NCI-H345 treated with DMSO at 0.1 percent for 48 hours (cell line): ENCODE data around the gene SYN1.

Source experiments
- DNase-seq: peaks from one replicate; lab custom pipeline; 2025; ENCODE audit not compliant: unreplicated experiment; lab: John Stamatoyannopoulos, UW

The SYN1 gene

GRCh38 chrX:47597222-47597621 is 22.4 kb downstream of the SYN1 start:
- no peak for DNase-seq

GRCh38 chrX:47596256-47596655 is 23.4 kb downstream of the SYN1 start:
- no peak for DNase-seq

GRCh38 chrX:47595716-47596251 is 23.9 kb downstream of the SYN1 start:
- DNase-seq = no peak

GRCh38 chrX:47593522-47593921 is 26.1 kb downstream of the SYN1 start:
- DNase-seq = no peak

DNA sequence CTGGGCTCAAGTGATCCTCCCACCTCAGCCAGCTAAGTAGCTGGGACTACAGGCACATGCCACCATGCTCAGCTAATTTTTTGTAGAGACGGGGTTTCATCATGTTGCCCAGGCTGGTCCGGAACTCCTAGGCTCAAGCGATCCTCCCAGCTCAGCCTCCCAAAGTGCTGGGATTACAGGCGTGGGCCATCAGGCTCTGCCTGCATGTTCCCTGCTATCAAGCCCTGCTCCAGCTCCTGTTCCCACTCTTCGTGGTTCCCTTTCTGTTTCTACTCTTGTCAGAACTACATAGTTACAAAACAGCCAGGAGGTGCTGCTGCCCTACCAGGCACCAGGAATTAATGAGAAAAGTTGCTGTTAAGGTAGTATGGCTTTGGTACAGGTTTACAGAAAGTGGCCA is 28.7 kb downstream of the SYN1 start:
- no peak for DNase-seq

DNA sequence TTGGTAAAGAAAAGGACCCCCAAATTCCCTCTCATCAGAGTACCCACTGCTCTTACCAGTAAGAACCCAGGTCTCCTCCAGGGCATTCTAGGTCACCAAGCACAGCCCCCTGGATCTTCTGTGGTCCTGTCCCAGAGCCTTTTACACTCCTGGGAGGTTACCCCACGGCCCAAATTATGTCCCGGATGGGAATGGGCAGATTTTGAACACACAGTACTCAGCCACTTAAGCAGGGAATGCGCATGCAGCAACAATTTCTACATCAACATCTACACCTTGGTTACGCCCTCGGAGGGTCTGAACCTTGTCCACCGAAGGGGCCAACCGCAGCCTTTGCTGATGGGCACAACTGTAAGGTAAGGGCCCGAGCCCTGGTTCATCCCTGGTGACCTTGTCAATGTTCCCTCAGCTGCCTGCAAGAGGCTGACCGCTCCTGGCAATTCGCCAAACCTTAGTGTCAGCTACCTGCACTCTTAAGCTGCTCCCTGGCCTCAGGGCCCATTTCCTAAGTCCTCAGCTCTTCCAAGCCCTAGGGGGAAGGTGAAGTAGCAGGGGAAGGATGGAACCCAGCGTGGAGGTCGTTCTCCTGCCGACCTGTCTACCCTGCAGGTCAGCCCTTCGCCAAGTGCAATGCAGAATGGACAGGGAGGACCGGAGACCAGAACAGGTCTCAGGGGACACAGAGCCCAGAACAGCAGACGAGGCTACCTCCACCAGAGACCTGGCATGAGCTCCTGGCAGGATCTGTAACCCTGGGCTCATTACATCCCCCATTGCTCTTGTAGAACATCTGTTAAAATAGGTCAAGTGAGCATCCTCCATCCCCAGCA is 31.5 kb downstream of the SYN1 start:
- no peak for DNase-seq

- DNase-seq = no peak
These were observed 32.4 kb downstream of the SYN1 start for GRCh38 chrX:47587091-47587891.

DNA sequence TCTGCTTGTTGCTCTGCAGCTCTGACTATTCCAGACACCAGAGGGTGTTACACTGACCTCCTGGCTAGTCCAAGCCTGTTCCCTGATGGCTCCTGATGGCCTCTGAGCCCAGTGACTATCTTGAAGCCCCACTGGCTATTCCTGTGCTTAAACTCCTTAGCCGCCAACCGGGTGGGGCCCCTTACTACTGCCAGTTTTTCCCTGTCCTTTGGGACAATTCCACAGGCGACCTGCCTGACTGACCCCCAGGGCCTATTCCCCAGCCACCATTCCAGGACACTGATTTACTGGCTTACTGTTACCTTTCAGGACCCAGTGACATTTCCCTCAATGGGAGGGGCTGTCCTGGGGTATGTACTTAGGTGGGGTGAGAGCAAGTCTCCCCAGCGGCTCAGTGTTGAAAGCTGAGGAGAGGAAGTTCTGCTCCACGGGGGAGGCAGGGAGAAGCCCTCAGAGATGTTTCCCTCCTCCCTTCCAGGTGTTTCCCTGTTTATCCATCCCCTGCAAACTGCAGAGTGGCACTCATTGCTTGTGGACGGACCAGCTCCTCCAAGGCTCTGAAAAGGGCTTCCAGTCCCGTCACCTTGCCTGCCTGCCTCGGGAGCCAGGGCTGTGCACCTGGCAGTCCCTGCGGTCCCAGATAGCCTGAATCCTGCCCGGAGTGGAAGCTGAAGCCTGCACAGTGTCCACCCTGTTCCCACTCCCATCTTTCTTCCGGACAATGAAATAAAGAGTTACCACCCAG is 33.4 kb downstream of the SYN1 start:
- no peak for DNase-seq

GRCh38 chrX:47585273-47585672 is 34.4 kb downstream of the SYN1 start:
- DNase-seq = no peak

DNA sequence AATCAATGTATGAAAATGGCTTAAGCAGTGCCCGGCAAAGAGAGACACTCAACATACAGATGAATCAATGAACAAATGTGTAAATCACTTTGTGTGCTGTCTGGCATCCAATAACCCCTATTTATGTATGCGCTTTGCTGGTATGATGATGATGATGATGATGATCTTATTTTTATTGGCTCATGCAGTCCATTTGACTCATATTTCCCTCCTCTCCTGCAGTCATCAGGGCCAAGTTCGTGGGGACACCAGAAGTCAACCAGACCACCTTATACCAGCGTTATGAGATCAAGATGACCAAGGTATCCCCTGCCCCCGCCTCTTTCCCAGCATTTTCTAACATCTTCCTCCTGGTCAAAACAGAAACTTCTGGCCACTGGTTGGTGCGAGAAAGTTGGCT is 34.9 kb downstream of the SYN1 start:
- DNase-seq = no peak

- no peak for DNase-seq
These were observed 36.3 kb downstream of the SYN1 start for GRCh38 chrX:47583240-47583861.

DNA sequence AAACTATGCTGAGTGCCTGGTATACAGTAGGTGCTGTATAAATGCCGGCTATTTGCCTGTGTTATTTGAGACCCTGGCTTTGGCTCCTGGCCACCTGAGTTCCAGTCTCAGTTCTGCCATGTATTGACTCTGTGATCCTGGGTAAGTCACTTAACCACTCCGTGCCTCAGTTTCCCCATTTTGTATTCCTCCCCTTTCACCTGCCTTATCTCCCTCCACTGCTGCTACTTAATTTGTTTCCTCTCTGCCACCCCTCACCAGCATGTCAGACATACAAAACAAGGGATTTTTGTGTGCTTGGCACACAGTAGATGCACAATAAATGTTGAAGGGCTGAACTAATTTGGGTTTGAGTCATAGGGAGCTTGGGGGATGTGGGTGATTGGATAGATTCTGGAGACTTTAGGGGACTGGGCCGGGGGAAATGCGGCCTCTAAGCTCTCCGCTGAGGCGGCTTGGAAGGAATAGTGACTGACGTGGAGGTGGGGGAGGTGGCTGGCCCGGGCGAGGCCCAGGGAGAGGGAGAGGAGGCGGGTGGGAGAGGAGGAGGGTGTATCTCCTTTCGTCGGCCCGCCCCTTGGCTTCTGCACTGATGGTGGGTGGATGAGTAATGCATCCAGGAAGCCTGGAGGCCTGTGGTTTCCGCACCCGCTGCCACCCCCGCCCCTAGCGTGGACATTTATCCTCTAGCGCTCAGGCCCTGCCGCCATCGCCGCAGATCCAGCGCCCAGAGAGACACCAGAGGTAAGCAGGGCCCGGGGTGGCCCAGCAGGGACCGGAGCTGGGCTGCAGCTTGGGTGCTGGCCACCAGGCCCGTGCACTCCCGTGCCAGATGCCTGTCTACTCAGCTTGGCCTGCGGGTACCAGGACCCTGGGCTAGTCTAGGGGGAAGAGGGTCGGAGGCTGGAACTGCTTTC is 37.7 kb downstream of the SYN1 start, which contains the start of gene TIMP1:
Gene TIMP1, plus strand, starts transcription at position 706 of the 917 bp plus-strand sequence. CDS start 980 bp downstream, outside the sequence.
- no peak for DNase-seq

DNA sequence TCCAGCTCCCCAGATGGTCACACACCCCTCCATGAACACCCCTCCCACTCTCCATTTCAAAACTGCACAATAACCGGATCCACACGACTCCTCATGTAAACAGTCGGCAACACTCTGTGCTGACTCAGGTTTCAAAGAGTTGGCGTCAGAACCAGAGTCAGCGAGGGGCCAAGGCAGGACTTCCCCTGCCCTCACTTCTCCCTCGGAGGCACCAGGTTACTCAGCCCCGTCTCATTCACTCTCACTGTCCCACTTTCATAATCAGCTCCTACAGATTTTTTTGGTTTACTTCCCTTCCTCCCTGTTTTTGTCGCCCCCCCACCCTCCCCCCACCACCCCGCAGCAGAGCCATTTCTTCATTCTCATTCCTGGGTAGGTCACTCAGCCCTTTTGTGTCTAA is 40.1 kb downstream of the SYN1 start:
- no peak for DNase-seq

DNA sequence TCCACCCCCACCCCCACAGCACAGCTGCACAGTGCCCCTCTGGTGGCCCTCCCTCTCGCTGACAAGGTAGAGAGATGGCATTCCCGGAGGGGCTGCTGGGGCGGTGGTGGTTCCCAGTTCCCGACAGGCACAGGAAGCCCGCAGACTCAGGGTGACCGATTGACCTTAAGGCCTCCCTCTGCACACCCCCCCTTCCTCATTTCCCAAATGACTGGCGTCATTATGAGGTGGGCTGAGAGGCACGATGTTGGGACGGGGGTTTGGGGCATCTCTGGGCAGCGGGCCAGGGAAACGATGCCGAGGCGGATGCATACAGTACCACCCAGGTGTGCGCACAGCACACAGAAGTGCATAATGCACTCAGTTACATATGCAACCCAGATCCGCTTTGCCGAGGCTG is 41.0 kb downstream of the SYN1 start:
- DNase-seq = no peak

GRCh38 chrX:47577901-47578300 is 41.8 kb downstream of the SYN1 start:
- DNase-seq = no peak

- no peak for DNase-seq
These were observed 42.2 kb downstream of the SYN1 start for GRCh38 chrX:47577424-47577823.

DNA sequence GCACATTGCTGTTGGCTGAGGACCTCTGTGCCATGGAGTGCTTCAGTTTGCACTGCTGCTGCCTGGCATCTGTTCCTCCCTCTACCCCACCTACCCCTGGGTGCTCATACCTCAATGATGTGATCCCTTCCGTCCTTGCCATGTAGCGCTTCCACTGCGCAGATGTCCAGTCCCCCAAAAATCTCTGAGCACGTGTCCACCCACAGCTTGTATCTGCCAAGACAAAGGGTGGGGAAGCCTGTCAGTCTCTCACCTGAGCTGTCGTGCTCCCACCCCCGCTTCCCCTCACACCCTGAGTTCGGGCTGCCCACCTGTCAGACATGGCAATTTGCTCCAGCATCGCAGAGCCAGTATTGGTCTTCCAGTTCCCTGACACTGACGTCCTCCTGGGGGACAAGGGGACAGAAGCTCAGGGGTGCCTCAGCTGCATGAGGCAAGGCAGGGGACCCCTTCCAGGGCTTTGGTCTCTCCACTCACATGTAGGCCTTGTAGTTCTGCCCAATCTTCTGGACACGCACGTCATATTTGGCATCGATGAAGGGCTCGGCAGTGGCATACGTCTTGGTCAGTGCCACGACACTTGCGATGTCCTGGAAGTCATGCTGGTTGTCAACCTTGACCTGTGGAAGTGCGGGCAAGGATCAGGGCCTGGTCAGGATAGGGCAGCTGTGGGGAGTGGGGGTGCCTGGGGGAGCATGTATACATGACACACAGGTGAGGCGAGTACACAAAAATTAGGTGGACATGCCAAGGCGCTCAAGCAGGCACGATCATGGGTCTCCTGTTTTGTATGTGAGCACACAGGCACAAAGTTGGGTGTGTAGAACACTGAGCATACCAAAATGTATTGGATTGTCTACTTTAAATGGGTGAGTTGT is 43.4 kb downstream of the SYN1 start:
- DNase-seq = no peak

GRCh38 chrX:47574547-47575301 is 44.9 kb downstream of the SYN1 start:
- no peak for DNase-seq
